Activated T-cell treated with anti-CD3 and anti-CD28 coated beads, Interleukin-2, amount 50 U/mL, for 24 hours (primary cell): ENCODE data around the gene PLBD2.

Source experiments
- DNase-seq: peaks from one replicate; pipeline ENCODE4 v3.0.0-alpha.2; 2020
- H3K27ac Mint-ChIP-seq: 2 replicates; pipeline ENCODE4 v1.8.0; 2020; ENCODE audit warnings: mild to moderate bottlenecking, mixed read lengths
- H3K27me3 Mint-ChIP-seq: 2 replicates; pipeline ENCODE4 v1.8.0; 2020; ENCODE audit warnings: mixed read lengths
- H3K36me3 Mint-ChIP-seq: 2 replicates; pipeline ENCODE4 v1.8.0; 2020; ENCODE audit warnings: low read depth, mixed read lengths
- H3K4me1 Mint-ChIP-seq: 2 replicates; pipeline ENCODE4 v1.8.0; 2020; ENCODE audit warnings: low read depth, mixed read lengths
- H3K4me3 Mint-ChIP-seq: 2 replicates; pipeline ENCODE4 v1.8.0; 2020; ENCODE audit warnings: mild to moderate bottlenecking, moderate library complexity, mixed read lengths
- H3K9me3 Mint-ChIP-seq: 2 replicates; pipeline ENCODE4 v1.8.0; 2020; ENCODE audit warnings: mixed read lengths

The PLBD2 gene

DNA sequence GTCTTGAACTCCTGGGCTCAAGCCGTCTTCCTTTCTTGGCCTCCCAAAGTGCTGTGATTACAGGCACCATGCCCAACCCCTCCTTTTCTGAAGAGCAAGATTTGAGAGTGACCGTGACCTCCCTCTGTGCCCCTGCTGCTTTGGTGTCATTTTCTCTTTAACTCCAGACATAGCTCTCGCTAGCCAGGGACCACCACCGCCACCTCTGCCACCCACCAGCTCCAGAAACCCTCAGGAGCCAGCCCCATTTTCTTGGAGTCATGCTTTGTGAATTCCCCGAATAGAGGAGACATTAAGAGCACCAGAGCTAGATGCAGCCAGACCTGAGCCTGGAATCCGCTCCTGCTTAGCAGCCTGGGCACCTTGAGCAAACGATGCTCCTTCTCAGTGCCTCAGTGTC, 81.9 kb downstream of the PLBD2 start:
- no peaks in the 10 kb centered on the region for H3K36me3 Mint-ChIP-seq
- no peak overlapping the region for H3K27ac Mint-ChIP-seq
- no peaks in the 10 kb centered on the region for H3K9me3 Mint-ChIP-seq
- no peak overlapping the region for H3K4me3 Mint-ChIP-seq
- H3K4me1 Mint-ChIP-seq: no peaks in the 10 kb centered on the region
- H3K27me3 Mint-ChIP-seq: peaks cover 24% of the 10 kb centered on the region
- DNase-seq: no peak
